ENCODE results near the gene SLC26A3.

GRCh38 chr7:107715531-107715930 is 87.5 kb downstream of the SLC26A3 start:
- TF ChIP-seq CTCF (IDR thresholded peaks at IDR 0.05) (no peak), POLR2A (IDR thresholded peaks at IDR 0.05) (no peak)
